Left kidney (tissue), 8 donors: ENCODE data around the gene PHF11. TPM values are rescaled to one million over a fixed set of nuclear protein-coding genes. Genes with fewer than 3 reads are reported as not detected.

Source experiments
- DNase-seq: peaks from one replicate; pipeline ENCODE4 v3.0.0-alpha.2; 2013
- long read RNA-seq, 8 donors: transcript quantifications; one replicate each; lab custom pipeline, GENCODE V29; 2026
- polyA plus RNA-seq: library from polyadenylated mRNA; unstranded; fragments of 120-200 nt; gene quantifications from one replicate; pipeline ENCODE4 v1.2.1, GENCODE V29; 2013; ENCODE audit not compliant: insufficient read length

PHF11 gene
- polyA plus RNA-seq = 65.1 TPM
- long read RNA-seq, donor 1, partial matches to known transcripts = 0 of 5 reads
- long read RNA-seq, donor 1, other reads (novel, unspliced or antisense) = 0 of 5 reads
- long read RNA-seq, donor 2, partial matches to known transcripts = 11 of 17 reads
- long read RNA-seq, donor 2, other reads (novel, unspliced or antisense) = 0 of 17 reads
- long read RNA-seq, donor 3, partial matches to known transcripts = 0 of 4 reads
- long read RNA-seq, donor 3, other reads (novel, unspliced or antisense) = 0 of 4 reads
- long read RNA-seq, donor 4, partial matches to known transcripts = 0 of 1 reads
- long read RNA-seq, donor 4, other reads (novel, unspliced or antisense) = 0 of 1 reads
- long read RNA-seq, donor 5, partial matches to known transcripts = 0 of 4 reads
- long read RNA-seq, donor 5, other reads (novel, unspliced or antisense) = 0 of 4 reads
- long read RNA-seq, donor 6, partial matches to known transcripts = 0 of 2 reads
- long read RNA-seq, donor 6, other reads (novel, unspliced or antisense) = 0 of 2 reads
- long read RNA-seq, donor 7, transcript PHF11-202 (10 exons, 1,359 nt) = major isoform, 5 of 9 reads
- long read RNA-seq, donor 7, partial matches to known transcripts = 0 of 9 reads
- long read RNA-seq, donor 7, other reads (novel, unspliced or antisense) = 0 of 9 reads
- long read RNA-seq, donor 8, partial matches to known transcripts = 0 of 6 reads
- long read RNA-seq, donor 8, other reads (novel, unspliced or antisense) = 0 of 6 reads

DNA sequence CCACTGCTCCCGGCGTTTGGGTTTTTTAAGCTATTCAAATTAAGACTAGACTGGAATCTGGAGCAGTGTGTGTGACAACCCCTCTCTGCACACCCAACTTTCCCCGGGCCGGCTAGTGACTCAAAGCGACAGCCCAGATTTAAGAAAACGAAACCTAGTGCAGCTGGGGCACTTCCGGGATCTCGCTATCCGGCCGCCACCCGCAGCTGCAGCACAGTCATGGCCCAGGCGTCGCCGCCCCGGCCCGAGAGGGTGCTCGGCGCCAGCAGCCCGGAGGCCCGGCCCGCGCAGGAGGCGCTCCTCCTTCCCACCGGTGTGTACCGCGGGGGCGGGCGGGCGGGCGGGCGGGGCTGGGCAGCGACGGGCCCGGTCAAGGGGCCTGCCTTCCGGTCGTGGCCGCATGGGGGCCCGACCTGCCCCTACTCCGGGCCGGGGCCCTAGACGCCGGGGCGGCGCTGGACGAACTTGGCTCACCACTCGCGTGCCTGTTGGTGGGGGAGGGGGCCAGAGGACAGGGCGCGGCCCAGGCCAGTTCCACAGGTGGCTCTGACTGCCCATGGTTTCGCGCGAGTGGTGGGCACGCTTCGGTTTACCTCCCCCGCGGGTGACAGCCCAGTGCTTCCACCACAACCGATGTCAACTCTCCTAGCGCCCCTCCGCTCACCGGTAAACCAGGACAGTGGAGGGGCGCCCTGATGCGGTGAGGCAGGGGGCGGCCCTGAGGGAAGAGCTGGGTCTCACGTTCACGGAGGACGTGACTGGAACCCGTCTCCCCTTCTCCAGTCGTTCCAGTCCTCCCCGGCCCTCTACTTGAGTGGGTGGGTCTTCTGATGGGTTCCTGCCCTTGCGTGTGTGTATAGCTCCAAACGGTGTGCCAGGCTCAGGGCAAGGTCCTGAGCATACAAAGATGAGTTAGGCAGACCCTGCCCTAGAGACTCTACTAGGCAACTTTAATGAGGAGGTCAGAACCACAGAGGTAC, at the start of gene PHF11:
Gene PHF11 (plus strand): TSS at position 171 of the 980 bp plus-strand sequence. CDS start 49 bp downstream, at position 220.
- peak; percentile 52 for DNase-seq

- DNase-seq = no peak
These were observed 49.3 kb upstream of the PHF11 start for GRCh38 chr13:49446473-49446872.

DNA sequence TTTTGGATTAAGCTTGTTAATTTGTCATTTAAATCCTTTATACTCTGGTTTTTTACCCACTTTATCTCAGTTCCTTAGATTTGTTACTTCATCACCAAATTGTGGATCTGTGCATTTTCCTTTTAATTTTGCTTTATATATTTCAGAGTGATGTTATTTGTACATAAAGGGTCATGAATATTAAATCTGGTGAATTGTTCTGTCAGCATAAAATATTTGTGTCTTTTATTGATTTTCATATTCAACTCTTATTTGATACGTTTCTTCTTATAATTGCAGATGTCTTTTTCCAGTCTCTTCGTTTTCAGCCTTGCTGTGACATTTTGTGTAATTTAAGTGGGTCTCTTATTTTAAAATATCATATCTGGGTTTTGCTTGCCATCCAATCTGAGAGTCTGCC, 47.0 kb upstream of the PHF11 start:
- DNase-seq = no peak

DNA sequence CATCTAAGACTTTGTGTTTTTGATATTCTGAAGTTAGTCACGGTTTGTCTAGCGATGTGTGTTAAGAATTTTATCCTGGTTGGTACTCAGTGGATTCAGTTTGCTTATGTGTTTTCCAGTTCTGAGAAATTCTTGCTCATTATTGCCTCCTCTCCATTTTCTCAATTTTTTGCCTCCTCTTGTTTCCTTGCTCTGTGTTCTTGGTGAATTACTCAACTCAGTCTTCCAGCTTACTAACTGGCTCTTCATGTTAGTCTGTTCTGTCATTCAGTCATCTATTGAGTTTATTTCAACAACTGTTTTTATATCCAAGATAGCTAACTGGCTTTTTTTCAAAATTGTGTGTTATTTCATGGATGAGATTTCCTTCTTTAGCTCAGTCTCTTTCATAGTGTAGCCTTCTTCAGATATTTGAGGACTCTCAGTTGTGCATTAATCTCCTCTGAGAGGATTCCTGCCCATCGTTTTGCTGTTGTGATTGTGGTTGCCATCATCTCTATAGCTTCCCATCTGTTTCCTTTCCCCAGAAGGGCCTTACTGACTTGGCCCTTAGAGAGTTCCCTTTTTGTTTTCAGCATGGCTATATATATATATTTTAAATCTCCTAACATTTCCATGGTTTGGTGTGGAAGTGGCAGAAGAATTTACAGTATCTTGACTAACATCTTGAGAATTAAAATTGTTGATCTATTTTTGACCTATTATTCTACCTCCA, 45.5 kb upstream of the PHF11 start:
- no peak for DNase-seq

DNA sequence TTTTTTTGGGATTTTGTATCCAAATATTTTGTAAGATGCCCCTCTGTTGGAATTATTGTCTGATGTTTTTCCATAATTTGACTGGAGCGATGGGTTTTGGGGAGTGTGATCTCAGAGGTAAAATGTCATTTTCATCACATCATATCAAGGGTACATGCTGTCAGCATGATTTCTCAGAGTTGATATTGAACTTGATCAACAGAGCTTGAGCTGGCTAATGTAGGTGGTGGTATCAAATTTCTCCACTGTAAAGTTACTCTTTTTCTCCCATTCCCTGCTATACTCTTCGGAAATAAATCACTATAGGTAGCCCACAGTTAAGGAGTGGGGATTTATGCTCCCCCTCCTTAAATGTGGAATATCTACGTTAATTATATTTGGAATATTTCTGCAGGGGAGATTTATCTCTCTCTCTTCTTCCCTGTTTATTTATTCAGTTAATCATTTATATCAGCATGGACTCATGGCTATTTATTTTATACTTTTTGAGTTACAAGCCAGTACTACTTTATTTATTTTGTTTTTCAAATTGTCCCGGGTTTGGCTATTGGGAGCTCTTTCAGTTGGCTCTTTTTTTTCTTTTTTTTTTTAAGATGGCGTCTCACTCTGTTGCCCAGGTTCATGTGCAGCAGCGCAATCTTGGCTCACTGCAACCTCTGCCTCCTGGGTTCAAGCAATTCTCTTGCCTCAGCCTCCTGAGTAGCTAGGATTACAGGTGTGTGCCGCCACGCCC, 42.9 kb upstream of the PHF11 start:
- DNase-seq = no peak

DNA sequence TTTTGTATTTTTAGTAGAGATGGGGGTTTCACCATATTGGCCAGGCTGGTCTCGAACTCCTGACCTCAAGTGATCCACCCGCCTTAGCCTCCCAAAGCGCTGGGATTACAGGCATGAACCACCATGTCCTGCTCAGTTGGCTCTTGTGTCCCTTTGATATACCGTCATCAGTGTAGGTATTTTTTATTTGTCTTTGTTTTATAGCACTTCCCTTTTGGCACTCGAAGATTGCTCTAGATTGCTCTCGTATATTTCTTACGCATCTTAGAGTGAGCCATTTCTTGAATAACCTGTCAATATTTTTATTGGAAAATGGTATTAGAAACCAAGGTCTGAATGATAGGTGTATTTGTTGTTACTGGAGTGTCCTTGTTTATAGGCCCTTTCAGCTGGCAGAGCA, 42.3 kb upstream of the PHF11 start:
- no peak for DNase-seq

GRCh38 chr13:49454388-49455006, 41.3 kb upstream of the PHF11 start:
- DNase-seq = no peak

DNA sequence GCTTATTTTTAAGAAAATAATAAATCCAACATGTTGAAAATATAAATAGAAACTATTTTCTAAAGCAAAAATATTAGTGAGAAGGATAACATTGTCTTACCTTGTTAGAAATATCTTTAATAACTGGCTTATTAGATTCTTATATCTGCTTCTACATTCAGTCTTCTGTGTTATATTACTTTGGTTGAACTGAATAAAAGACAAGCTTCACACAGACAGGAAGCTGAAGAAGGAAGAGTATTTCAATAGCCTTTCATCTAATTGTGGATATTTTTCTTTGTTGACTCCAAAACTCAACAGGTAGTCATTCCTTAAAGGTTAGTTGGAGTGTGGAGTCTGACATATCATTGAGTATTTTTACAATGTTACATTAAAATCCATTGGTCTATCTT, 40.8 kb upstream of the PHF11 start:
- DNase-seq = no peak

- no peak for DNase-seq
These were observed 39.6 kb upstream of the PHF11 start for GRCh38 chr13:49456156-49456555.

- DNase-seq = no peak
These were observed 38.5 kb upstream of the PHF11 start for GRCh38 chr13:49457221-49457620.

- DNase-seq = no peak
These were observed 36.2 kb upstream of the PHF11 start for GRCh38 chr13:49459580-49459979.

- DNase-seq = no peak
These were observed 31.7 kb upstream of the PHF11 start for GRCh38 chr13:49464085-49464484.

GRCh38 chr13:49464621-49465325, 31.0 kb upstream of the PHF11 start:
- no peak for DNase-seq

GRCh38 chr13:49466292-49466838, 29.4 kb upstream of the PHF11 start:
- DNase-seq = peak; percentile 38

DNA sequence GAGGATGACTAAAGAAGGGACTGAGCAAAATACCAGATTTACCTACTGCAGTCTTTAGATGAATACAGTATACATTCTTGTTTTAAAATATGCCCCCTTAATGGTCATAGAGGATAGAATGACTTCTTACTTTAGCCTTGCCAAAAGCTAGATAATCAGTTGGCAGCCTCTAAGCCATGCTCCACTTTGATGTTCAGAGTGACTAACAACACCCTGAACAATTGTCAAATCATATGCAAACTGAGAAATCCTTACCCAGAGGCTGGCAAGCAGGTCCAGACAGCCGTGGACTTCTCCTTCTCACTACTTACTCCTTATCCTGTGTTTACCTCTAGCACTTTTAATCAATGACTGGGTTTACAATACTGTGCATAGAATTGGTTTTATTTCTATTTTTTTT, 23.6 kb upstream of the PHF11 start:
- DNase-seq = no peak

DNA sequence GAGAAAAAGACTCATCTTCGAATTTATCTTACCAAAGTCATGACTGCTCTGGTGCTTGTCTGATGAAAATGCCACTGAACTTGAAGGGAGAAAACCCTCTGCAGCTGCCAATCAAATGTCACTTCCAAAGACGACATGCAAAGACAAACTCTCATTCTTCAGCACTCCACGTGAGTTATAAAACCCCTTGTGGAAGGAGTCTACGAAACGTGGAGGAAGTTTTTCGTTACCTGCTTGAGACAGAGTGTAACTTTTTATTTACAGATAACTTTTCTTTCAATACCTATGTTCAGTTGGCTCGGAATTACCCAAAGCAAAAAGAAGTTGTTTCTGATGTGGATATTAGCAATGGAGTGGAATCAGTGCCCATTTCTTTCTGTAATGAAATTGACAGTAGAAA, 19.2 kb upstream of the PHF11 start:
- no peak for DNase-seq

DNA sequence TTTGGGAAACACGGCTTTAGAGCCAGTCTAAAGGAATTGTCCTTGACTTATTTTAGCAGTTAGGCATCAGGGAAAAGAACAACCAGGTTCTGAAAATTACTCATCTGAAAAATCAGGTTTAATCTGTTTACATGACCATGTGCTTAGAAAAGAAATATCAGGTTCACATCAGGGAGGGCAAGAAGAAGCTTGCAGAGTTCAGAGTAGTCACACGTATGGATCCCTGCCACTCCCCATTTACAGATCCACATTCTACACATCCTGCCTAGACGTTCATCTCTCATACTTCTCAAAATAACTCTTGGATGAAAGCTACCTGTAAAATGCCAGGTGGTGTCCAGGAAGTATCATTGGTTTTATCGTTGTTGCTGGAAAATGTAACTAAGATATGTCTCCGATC, 14.0 kb upstream of the PHF11 start:
- no peak for DNase-seq

GRCh38 chr13:49488563-49488962, 7.2 kb upstream of the PHF11 start:
- DNase-seq = no peak

GRCh38 chr13:49494645-49495044, 1.1 kb upstream of the PHF11 start:
- no peak for DNase-seq
